ENCODE data around the gene C11orf16.

DNA sequence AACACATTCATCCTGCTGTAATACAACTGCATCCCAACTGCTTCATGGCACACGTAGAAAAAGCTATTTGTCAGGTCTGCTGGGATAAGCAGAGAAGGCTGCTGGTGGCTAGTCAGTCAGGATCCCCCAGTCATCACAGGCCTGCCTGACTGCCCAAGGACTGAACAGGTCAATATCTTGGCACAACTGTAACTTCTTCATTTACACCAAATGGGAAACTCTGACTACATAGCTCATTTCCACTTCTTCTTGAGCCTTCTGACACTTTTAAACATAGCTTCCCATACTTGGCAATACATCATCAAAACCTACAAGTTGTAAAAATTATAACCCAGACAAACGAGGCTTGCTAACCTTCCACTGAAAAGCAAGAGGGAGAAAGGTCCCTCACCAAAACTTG lies 28.7 kb upstream of the C11orf16 start:
- TF ChIP-seq, protein P1, sequence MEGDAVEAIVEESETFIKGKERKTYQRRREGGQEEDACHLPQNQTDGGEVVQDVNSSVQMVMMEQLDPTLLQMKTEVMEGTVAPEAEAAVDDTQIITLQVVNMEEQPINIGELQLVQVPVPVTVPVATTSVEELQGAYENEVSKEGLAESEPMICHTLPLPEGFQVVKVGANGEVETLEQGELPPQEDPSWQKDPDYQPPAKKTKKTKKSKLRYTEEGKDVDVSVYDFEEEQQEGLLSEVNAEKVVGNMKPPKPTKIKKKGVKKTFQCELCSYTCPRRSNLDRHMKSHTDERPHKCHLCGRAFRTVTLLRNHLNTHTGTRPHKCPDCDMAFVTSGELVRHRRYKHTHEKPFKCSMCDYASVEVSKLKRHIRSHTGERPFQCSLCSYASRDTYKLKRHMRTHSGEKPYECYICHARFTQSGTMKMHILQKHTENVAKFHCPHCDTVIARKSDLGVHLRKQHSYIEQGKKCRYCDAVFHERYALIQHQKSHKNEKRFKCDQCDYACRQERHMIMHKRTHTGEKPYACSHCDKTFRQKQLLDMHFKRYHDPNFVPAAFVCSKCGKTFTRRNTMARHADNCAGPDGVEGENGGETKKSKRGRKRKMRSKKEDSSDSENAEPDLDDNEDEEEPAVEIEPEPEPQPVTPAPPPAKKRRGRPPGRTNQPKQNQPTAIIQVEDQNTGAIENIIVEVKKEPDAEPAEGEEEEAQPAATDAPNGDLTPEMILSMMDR (IDR thresholded peaks at IDR 0.05): no peak
- TF ChIP-seq ZFX (IDR thresholded peaks at IDR 0.05; ENCODE audit: borderline replicate concordance): no peak

Data from 22Rv1 (cell line).